ENCODE results near the gene OSBP2.

DNA sequence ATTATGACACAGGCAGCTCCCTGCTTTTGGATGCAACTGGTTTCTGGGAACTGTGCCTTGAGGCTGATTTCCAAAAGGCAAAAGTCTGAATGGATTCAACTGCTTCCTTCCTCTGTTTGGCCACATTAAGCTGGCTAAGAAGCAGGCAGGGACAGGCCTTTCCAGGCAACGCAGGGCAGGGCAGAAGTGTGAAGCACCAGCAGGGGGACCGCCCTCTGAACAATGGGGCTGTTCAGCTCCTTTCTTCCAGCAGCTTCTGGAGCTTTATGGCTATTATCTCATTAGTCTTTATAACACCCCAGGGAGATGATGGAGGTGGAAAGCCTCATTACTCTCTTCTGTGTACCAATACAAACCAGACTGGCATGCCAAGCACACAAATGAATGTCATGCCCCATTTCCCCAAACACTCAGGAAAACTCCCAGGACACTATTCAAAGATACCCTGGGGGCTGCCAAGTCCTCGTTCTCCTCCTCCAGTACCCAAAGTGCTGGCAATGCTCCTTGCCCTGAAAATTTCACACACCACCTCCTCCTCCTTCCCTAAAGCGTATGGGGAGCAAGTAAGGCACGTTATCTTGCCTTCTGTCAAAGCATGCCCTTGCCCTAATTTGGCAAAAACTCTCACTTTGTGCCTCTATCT is 252.6 kb downstream of the OSBP2 start:
- TF ChIP-seq CTCF (IDR thresholded peaks at IDR 0.05), result peak in 1 of 5 experiments; percentile 10
- no peak for TF ChIP-seq POLR2AphosphoS5 (IDR thresholded peaks at IDR 0.05)
- TF ChIP-seq EP300 (IDR thresholded peaks at IDR 0.05; ENCODE audit: low read depth), result no peak
